Activated naive CD8-positive, alpha-beta T cell treated with anti-CD3 and anti-CD28 coated beads, Interleukin-2, amount 10 ng/mL, durations not matched to agents 7 days and 5 days (primary cell): ENCODE results near the gene NPLOC4. TPM values are rescaled to one million over a fixed set of nuclear protein-coding genes. Genes with fewer than 3 reads are reported as not detected.

Experiments
- ATAC-seq: fragments of 150-1000 bp; cut with Tn5 transposase; one replicate; pipeline ENCODE4 v1.10.0; 2021; ENCODE audit warnings: low read depth, moderate library complexity
- POLR2A ChIA-PET: fragments of 350-600 bp; sonication (Branson Sonifier 250); formaldehyde crosslinking; loops from one replicate; lab custom pipeline; 2021; ENCODE audit warnings: antibody characterized with exemption; lab: Charles Lee
- DNase-seq: peaks from one replicate; pipeline ENCODE4 v3.0.0; 2021
- H3K27ac Mint-ChIP-seq: one replicate; pipeline ENCODE4 v1.8.0; 2022; ENCODE audit warnings: mild to moderate bottlenecking, mixed read lengths
- H3K27me3 Mint-ChIP-seq: one replicate; pipeline ENCODE4 v1.8.0; 2022; ENCODE audit warnings: mild to moderate bottlenecking, moderate library complexity, mixed read lengths
- H3K36me3 Mint-ChIP-seq: one replicate; pipeline ENCODE4 v1.8.0; 2021; ENCODE audit warnings: mild to moderate bottlenecking, mixed read lengths
- H3K4me1 Mint-ChIP-seq: one replicate; pipeline ENCODE4 v1.8.0; 2021; ENCODE audit warnings: mixed read lengths
- H3K4me3 Mint-ChIP-seq: one replicate; pipeline ENCODE4 v1.8.0; 2022; ENCODE audit warnings: mild to moderate bottlenecking, moderate library complexity, mixed read lengths
- H3K9me3 Mint-ChIP-seq: one replicate; pipeline ENCODE4 v1.8.0; 2021; ENCODE audit warnings: mixed read lengths
- total RNA-seq, 2 experiments: library from RNA; stranded (reverse); gene quantifications; one replicate each; pipeline ENCODE4 v1.2.3, GENCODE V29; 2021

The NPLOC4 gene
- total RNA-seq, 2 experiments from 2014 or later, result 96.9 to 109 TPM

DNA sequence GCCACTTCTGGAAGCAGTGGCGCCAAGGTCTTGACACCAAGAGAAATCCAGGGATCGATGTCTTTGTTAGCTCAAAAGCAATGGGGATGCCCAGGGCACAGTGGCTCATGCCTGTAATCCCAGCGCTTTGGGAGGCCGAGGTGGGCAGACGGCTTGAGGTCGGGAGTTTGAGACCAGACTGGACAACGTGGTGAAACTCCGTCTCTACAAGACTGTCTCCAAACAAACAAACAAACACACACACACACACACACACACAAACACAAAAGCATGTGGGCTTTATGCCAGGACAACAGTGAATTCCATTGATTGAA is 62.3 kb downstream of the NPLOC4 start:
- peaks cover 5% of the 10 kb centered on the region for H3K36me3 Mint-ChIP-seq
- H3K4me1 Mint-ChIP-seq, result no peaks in the 10 kb centered on the region
- ATAC-seq, result no peak
- no peak overlapping the region for H3K27ac Mint-ChIP-seq
- H3K27me3 Mint-ChIP-seq, result no peaks in the 10 kb centered on the region
- H3K4me3 Mint-ChIP-seq, result no peak overlapping the region
- POLR2A ChIA-PET, result no interaction called here
- no peak for DNase-seq
- no peaks in the 10 kb centered on the region for H3K9me3 Mint-ChIP-seq

DNA sequence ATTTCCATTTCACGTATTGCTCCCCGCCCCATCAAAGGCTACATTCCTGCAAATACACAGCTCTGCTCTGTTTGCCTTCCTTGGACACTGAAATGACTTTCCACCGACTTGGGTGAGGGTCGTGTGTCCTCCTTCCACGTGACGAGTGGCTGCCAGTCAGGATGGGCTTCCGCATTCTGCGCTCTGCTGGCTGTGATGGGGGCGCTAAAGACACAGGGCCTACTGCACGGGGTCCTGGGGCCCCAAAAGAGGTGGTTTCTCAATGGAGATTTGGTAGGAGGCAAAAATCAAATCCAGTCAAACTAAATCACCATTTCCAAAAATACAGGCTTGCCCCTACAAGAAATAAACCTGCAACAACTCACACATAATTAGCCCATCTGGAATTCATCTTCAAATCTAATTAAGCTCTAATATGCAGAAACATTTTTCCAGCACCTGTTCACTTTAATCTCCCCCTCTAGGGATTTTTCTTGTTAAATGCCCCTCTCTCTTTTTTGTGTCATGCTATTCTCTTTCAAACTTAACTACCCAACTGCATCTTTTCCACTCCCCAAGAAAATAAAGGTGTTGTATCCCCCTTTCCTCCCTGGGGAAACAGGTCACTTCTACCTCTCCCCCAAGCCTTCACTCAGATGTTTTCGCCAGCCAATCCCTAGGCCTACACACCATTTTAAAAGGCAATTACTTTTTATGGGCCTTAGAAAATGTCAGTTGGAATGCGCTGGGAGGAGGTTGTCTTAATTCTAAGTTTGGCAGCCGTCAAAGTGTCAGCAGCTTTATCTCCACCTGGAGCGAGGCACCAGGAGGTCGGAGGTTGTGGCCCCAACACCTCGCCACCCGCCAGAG is 62.9 kb downstream of the NPLOC4 start:
- H3K27ac Mint-ChIP-seq, result peak overlapping the region; percentile 54
- DNase-seq, result no peak
- H3K27me3 Mint-ChIP-seq, result no peaks in the 10 kb centered on the region
- peaks cover 4% of the 10 kb centered on the region for H3K36me3 Mint-ChIP-seq
- ATAC-seq, result no peak
- POLR2A ChIA-PET, result no interaction called here
- H3K4me3 Mint-ChIP-seq, result no peak overlapping the region
- no peaks in the 10 kb centered on the region for H3K4me1 Mint-ChIP-seq
- no peaks in the 10 kb centered on the region for H3K9me3 Mint-ChIP-seq

DNA sequence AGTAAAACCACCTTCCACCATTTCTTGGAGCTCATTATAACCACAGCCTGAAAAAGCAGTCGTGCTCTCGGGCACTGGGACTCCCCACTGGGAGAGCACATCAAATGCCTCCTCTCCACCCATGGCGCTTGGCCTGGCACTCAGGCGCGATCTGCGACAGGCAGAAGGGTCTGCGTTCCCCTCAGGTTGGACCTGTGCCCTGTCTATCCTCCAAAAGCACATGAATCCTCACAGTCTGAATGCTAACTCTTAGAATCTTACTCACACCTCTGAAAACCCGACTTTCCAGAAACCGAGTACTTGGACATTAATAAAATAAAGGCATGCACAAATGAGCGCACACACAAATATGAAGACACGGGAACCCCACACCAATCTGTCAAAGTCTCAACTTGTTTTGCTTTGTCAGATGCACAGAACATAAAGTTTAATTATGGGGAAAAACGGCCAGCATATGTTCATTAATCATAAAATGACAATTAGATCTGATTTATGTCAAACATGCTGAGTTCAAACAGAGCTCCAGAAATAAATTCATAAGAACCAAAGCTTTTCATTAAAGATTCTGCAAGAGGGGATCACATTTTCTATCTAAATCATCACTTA is 64.2 kb downstream of the NPLOC4 start:
- Mint-ChIP-seq H3K27me3 (no peaks in the 10 kb centered on the region), H3K9me3 (no peaks in the 10 kb centered on the region), H3K36me3 (peaks cover 4% of the 10 kb centered on the region), H3K4me1 (no peaks in the 10 kb centered on the region), H3K27ac (no peak overlapping the region), H3K4me3 (no peak overlapping the region)
- DNase-seq (no peak), ATAC-seq (no peak)
- POLR2A ChIA-PET, result interaction anchor here (0.5 kb wide), 1 partner anchor 18 kb away, joined by 3 read pairs; no protein-coding TSS in a partner anchor

DNA sequence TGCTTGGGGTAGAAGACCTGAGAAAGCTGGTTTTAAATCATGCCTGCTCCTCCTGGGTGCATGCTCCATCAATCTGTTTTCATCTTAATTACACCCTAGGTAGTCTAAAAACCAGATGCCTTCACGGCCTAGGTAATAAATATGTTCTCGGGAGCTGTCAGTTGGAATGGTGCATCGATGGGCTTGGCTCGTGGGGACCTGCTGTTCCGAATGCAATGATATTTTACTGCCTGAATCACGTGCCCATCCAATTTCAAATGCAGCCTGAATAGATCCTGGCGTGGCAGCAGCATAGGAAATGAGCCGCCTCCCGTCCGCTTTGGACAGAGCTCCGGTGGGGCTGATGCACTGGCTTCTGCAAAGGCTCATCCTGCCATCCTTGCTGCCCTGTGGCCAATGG is 65.9 kb downstream of the NPLOC4 start:
- DNase-seq (no peak), ATAC-seq (no peak)
- no peaks in the 10 kb centered on the region for H3K4me1 Mint-ChIP-seq
- POLR2A ChIA-PET, result no interaction called here
- H3K4me3 Mint-ChIP-seq, result no peak overlapping the region
- H3K27ac Mint-ChIP-seq, result no peak overlapping the region
- no peaks in the 10 kb centered on the region for H3K9me3 Mint-ChIP-seq
- no peaks in the 10 kb centered on the region for H3K27me3 Mint-ChIP-seq
- peaks cover 2% of the 10 kb centered on the region for H3K36me3 Mint-ChIP-seq

DNA sequence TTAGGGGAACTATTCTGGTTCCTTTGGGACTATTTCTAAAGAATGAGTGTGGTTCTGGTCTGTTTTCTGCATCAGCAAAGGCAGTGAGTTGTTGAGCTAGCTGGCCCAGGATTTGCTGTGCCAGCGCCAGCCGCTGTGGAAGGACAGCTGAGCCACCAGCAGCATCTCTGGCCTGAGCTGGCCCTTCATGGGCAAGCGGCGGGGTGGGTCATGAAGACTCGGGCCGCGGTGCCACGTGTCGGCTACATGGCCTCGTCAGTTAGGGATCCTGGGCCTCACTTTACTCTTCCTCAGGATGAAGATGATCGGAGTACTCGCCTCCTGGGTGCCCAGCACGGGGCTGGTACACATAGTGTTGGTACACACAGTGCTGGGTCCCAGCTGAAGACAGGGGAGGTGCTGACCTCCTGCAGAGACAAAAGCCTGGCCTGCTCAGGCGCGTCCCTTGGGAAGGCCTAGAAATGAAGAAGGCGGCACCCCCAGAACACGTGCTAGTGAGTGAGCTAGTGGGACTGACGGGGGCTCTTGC is 66.9 kb downstream of the NPLOC4 start:
- Mint-ChIP-seq H3K36me3 (peaks cover 9% of the 10 kb centered on the region), H3K27ac (no peak overlapping the region), H3K9me3 (no peaks in the 10 kb centered on the region), H3K27me3 (no peaks in the 10 kb centered on the region), H3K4me1 (no peaks in the 10 kb centered on the region), H3K4me3 (no peak overlapping the region)
- DNase-seq (no peak), ATAC-seq (no peak)
- POLR2A ChIA-PET, result no interaction called here

DNA sequence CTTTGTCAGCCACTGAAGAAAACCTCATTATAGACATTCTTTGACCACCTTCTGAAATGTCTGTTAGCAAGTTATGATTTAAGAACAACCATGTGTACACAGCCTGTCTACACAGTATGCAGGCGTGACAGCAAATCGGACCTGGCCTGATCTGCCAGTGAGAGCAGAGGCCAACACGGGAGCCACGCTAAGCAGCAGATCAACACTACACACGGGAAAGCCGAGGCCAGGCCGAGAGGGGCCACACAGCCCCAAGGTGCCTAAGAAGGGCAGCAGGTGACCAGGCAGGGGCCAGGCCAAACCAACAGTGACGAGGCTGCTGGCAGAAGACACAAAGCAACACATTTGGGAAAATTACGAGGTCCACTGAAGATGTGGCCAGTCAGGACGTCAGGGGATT is 68.5 kb downstream of the NPLOC4 start:
- Mint-ChIP-seq H3K4me3 (no peak overlapping the region), H3K36me3 (peaks cover 11% of the 10 kb centered on the region), H3K27me3 (no peaks in the 10 kb centered on the region), H3K27ac (no peak overlapping the region), H3K9me3 (no peaks in the 10 kb centered on the region), H3K4me1 (no peaks in the 10 kb centered on the region)
- ATAC-seq (no peak), DNase-seq (no peak)
- POLR2A ChIA-PET, result no interaction called here

DNA sequence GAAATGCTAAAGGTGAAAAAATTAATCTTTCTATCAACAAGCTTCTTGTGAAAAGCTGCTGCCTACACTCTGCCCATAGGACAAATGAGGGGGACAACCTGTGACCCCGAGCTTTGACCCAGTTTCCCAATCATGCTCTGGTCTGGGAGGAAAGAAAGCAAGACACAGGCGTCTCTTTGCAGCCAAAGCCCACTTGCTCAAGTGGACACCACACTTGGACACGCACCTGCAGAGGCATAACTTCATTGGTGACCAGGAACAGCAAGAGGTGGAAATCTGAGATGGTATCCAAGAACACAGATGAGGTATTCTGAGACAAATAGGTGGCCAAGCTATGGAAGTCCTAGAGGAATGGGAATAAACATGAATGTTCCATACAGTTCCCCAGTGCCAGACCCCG is 69.7 kb downstream of the NPLOC4 start:
- Mint-ChIP-seq H3K36me3 (peaks cover 15% of the 10 kb centered on the region), H3K4me3 (no peak overlapping the region)
- POLR2A ChIA-PET, result no interaction called here

DNA sequence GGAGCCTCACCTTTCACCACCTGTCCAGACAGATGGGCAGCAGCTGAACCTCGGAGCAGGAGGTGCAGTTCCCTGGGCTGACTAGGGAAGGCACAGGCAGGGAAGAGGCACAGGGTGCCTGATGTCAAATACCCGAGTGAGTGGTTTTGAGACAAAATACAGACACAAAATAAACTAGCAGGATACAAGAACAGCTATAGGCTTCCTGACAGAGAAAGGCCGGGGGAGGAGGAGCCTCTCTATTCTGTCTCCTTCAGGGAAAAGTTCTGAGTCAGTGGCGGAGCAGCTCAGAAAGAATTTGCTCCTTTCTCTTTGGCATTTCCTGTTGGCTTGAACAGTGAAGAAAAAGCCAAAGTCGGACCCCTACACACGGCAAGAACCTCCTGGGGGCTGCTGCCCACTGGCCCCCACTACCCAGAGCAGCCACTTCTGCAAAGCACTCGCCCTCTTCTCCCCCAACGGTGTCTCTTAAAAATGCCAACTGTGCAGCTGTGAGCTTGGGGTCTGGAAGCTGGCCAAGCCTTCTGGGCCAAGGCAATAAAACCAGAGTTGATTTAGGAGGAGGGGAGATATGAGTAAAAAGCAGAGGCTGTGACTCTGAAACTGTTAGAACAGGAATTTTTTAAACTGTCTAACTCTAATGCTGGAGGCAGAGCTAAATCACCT is 70.3 kb downstream of the NPLOC4 start:
- H3K9me3 Mint-ChIP-seq, result no peaks in the 10 kb centered on the region
- peaks cover 15% of the 10 kb centered on the region for H3K36me3 Mint-ChIP-seq
- ATAC-seq, result no peak
- POLR2A ChIA-PET, result no interaction called here
- no peaks in the 10 kb centered on the region for H3K4me1 Mint-ChIP-seq
- H3K4me3 Mint-ChIP-seq, result no peak overlapping the region
- no peak overlapping the region for H3K27ac Mint-ChIP-seq
- no peaks in the 10 kb centered on the region for H3K27me3 Mint-ChIP-seq
- DNase-seq, result no peak

More for the DNA sequence above, 69.7 kb downstream of the NPLOC4 start:
- DNase-seq, result no peak
- Mint-ChIP-seq H3K27me3 (no peaks in the 10 kb centered on the region), H3K27ac (no peak overlapping the region), H3K9me3 (no peaks in the 10 kb centered on the region), H3K4me1 (no peaks in the 10 kb centered on the region)
- no peak for ATAC-seq

DNA sequence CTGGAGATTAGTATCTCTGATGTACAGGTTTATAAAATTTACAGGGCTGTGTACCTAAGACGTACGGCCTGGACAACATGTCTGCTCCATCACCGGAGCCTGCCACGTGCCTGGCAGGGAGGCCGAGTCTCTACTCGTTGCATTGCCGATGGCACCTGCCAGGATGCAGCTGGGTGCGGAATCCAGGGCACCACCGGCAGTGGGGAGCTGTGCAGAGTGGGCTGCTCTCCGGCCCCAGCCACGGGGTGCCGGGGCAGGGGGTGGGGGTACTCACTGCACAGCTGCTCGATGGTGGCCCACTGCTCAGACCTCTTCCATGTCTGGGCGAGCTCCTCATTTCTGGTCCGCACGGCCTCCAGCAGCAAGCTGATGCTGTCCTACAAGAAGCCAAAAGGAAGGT is 71.7 kb downstream of the NPLOC4 start:
- H3K4me1 Mint-ChIP-seq, result no peaks in the 10 kb centered on the region
- peaks cover 15% of the 10 kb centered on the region for H3K36me3 Mint-ChIP-seq
- DNase-seq, result no peak
- ATAC-seq, result no peak
- no peak overlapping the region for H3K4me3 Mint-ChIP-seq
- H3K27me3 Mint-ChIP-seq, result no peaks in the 10 kb centered on the region
- H3K9me3 Mint-ChIP-seq, result no peaks in the 10 kb centered on the region
- POLR2A ChIA-PET, result no interaction called here
- no peak overlapping the region for H3K27ac Mint-ChIP-seq

DNA sequence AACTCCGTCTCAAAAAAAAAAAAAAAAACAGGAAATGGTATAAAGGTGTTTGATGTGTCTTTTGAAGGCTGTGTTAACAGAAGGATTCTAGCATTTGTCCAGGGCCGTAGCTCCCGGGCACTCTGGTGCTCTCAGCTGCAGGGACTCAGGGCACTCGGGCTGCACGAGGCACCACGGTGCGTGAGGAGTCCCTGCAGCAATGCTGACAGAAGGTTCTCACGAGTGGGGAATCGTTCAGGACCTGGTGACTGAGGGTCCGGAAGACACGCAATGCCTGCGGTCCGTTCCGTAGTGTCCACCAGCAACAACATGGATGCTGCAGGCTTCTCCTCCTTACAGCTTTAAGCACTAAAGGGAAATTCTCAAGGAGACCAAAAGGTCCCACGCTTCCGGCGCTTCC is 72.1 kb downstream of the NPLOC4 start:
- POLR2A ChIA-PET, result no interaction called here
- no peak overlapping the region for H3K4me3 Mint-ChIP-seq
- ATAC-seq (no peak), DNase-seq (no peak)
- no peaks in the 10 kb centered on the region for H3K4me1 Mint-ChIP-seq
- no peak overlapping the region for H3K27ac Mint-ChIP-seq
- H3K36me3 Mint-ChIP-seq, result peaks cover 15% of the 10 kb centered on the region
- H3K9me3 Mint-ChIP-seq, result no peaks in the 10 kb centered on the region
- H3K27me3 Mint-ChIP-seq, result no peaks in the 10 kb centered on the region

DNA sequence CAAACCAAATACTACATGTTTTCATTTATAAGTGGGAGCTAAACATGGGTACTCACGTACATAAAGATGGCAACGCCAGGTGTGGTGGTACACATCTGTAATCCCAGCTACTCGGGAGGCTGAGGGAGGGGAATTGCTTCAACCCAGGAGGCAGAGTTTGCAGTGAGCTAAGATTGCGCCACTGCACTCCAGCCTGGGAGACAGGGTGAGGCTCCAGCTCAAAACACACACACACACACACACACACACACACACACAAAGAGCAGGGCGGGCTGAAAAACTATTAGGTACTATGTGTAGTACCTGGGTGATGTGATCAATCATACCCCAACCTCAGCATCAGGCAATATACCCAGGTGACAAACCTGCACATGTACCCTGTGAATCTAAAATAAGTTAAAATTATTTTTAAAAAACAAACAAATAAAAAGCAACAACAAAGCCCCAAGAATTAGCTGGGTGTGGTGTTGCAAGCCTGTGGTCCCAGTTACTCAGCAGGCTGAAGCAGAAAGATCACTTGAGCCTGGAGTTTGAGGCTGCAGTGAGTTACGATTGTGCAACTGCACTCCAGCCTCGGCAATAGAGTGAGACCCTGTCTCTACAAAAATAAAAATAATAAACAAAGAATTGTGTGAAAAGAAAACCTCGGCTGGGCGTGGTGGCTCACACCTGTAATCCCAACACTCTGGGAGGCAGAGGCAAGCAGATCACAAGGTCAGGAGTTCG is 72.9 kb downstream of the NPLOC4 start:
- POLR2A ChIA-PET, result no interaction called here
- Mint-ChIP-seq H3K4me1 (no peaks in the 10 kb centered on the region), H3K9me3 (no peaks in the 10 kb centered on the region), H3K27me3 (no peaks in the 10 kb centered on the region), H3K36me3 (peaks cover 15% of the 10 kb centered on the region), H3K27ac (no peak overlapping the region), H3K4me3 (no peak overlapping the region)
- ATAC-seq (no peak), DNase-seq (no peak)

DNA sequence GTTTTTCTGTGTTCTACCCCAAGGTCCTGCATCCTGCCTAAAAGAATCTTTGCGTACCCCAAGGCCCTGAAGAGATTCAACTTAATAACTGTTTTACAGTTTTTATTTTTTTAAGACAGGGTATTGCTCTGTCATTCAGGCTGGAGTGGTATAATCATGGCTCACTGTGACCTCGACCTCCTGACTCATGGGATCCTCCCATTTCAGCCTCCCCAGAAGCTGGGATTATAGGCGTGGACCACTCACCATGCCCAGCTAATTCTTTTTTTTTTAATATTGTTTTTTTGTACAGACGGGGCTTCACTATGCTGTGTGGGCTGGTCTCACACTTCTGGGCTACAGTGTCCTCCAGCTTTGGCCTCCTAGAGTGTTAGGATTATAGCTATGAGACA is 75.4 kb downstream of the NPLOC4 start:
- Mint-ChIP-seq H3K4me1 (no peaks in the 10 kb centered on the region), H3K4me3 (no peak overlapping the region), H3K36me3 (peaks cover 20% of the 10 kb centered on the region), H3K27me3 (no peaks in the 10 kb centered on the region), H3K27ac (no peak overlapping the region), H3K9me3 (no peaks in the 10 kb centered on the region)
- POLR2A ChIA-PET, result no interaction called here
- ATAC-seq (no peak), DNase-seq (no peak)
